Activated B cell treated with CpG ODN at 0.5 μM for 24 hours (primary cell): Measurements from ENCODE around the gene MYOZ3. TPM values are rescaled to one million over a fixed set of nuclear protein-coding genes. Genes with fewer than 3 reads are reported as not detected.

ENCODE experiments used
- ATAC-seq: fragments of 200-7000 bp; cut with Tn5 transposase; one replicate; pipeline ENCODE4 v1.10.0; 2021; ENCODE audit warnings: low read depth, mild to moderate bottlenecking, moderate library complexity
- CTCF ChIA-PET: fragments of 350-600 bp; sonication (Branson Sonifier 250); formaldehyde crosslinking; loops from one replicate; lab custom pipeline; 2021; ENCODE audit warnings: antibody characterized with exemption; lab: Charles Lee
- POLR2A ChIA-PET: fragments of 350-600 bp; sonication (Branson Sonifier 250); formaldehyde crosslinking; loops from one replicate; lab custom pipeline; 2021; ENCODE audit warnings: antibody characterized with exemption; lab: Charles Lee
- DNase-seq: peaks from one replicate; pipeline ENCODE4 v3.0.0; 2022
- H3K27ac Mint-ChIP-seq: one replicate; pipeline ENCODE4 v1.8.0; 2020; ENCODE audit warnings: mixed read lengths
- H3K27me3 Mint-ChIP-seq: one replicate; pipeline ENCODE4 v1.8.0; 2021; ENCODE audit warnings: mixed read lengths
- H3K36me3 Mint-ChIP-seq: one replicate; pipeline ENCODE4 v1.8.0; 2021; ENCODE audit warnings: low read depth, mixed read lengths
- H3K4me1 Mint-ChIP-seq: one replicate; pipeline ENCODE4 v1.8.0; 2021; ENCODE audit warnings: mixed read lengths
- H3K4me3 Mint-ChIP-seq: one replicate; pipeline ENCODE4 v1.8.0; 2020; ENCODE audit warnings: mild to moderate bottlenecking, mixed read lengths
- H3K9me3 Mint-ChIP-seq: one replicate; pipeline ENCODE4 v1.8.0; 2020; ENCODE audit warnings: mixed read lengths
- intact Hi-C: fragments of 100-400 bp; cut with micrococcal nuclease; formaldehyde crosslinking; loops from one replicate; pipeline ENCODE4 v1.15.1; 2024
- total RNA-seq: library from RNA; stranded (reverse); gene quantifications from 2 replicates; pipeline ENCODE4 v1.2.3, GENCODE V29; 2022
- TF ChIP-seq, protein P1 (sequence below): fragments of 200-600 bp; IDR thresholded peaks from one replicate; pipeline ENCODE4 v1.8.0; 2022; ENCODE audit warnings: antibody characterized with exemption, mild to moderate bottlenecking

Gene MYOZ3
- total RNA-seq, 1 donor from 2014 or later: 0.18 TPM

GRCh38 chr5:150639377-150639692 is 21.7 kb upstream of the MYOZ3 start:
- POLR2A ChIA-PET: interaction anchor here (1.0 kb wide), 1 partner anchor 15 kb away, joined by 5 read pairs; no protein-coding TSS in a partner anchor
- Mint-ChIP-seq H3K36me3 (peaks cover 2% of the 10 kb centered on the region), H3K4me3 (no peak overlapping the region), H3K27ac (no peak overlapping the region), H3K9me3 (no peaks in the 10 kb centered on the region), H3K27me3 (no peaks in the 10 kb centered on the region), H3K4me1 (no peaks in the 10 kb centered on the region)
- intact Hi-C loops: no loop called here
- TF ChIP-seq, protein P1, sequence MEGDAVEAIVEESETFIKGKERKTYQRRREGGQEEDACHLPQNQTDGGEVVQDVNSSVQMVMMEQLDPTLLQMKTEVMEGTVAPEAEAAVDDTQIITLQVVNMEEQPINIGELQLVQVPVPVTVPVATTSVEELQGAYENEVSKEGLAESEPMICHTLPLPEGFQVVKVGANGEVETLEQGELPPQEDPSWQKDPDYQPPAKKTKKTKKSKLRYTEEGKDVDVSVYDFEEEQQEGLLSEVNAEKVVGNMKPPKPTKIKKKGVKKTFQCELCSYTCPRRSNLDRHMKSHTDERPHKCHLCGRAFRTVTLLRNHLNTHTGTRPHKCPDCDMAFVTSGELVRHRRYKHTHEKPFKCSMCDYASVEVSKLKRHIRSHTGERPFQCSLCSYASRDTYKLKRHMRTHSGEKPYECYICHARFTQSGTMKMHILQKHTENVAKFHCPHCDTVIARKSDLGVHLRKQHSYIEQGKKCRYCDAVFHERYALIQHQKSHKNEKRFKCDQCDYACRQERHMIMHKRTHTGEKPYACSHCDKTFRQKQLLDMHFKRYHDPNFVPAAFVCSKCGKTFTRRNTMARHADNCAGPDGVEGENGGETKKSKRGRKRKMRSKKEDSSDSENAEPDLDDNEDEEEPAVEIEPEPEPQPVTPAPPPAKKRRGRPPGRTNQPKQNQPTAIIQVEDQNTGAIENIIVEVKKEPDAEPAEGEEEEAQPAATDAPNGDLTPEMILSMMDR: no peak
- DNase-seq (no peak), ATAC-seq (no peak)
- CTCF ChIA-PET: no interaction called here

GRCh38 chr5:150639751-150640150 is 21.3 kb upstream of the MYOZ3 start:
- ATAC-seq (no peak), DNase-seq (no peak)
- TF ChIP-seq, protein P1: no peak
- POLR2A ChIA-PET: interaction anchor here (1.0 kb wide), 1 partner anchor 15 kb away, joined by 5 read pairs; no protein-coding TSS in a partner anchor
- H3K4me1 Mint-ChIP-seq: no peaks in the 10 kb centered on the region
- intact Hi-C loops: loop anchor here (5.0 kb wide), 1 partner anchor 32 kb away; no protein-coding TSS in a partner anchor
- H3K4me3 Mint-ChIP-seq: no peak overlapping the region
- H3K27me3 Mint-ChIP-seq: no peaks in the 10 kb centered on the region
- CTCF ChIA-PET: no interaction called here
- H3K36me3 Mint-ChIP-seq: peaks cover 2% of the 10 kb centered on the region
- H3K27ac Mint-ChIP-seq: no peak overlapping the region
- no peaks in the 10 kb centered on the region for H3K9me3 Mint-ChIP-seq

- TF ChIP-seq, protein P1: no peak
- H3K9me3 Mint-ChIP-seq: no peaks in the 10 kb centered on the region
Measured at GRCh38 chr5:150640311-150641005, 20.6 kb upstream of the MYOZ3 start, which contains the start of gene SYNPO. Gene SYNPO, plus strand, starts transcription at chr5:150640660. Its CDS starts 7,616 bp downstream, at chr5:150648276.

DNA sequence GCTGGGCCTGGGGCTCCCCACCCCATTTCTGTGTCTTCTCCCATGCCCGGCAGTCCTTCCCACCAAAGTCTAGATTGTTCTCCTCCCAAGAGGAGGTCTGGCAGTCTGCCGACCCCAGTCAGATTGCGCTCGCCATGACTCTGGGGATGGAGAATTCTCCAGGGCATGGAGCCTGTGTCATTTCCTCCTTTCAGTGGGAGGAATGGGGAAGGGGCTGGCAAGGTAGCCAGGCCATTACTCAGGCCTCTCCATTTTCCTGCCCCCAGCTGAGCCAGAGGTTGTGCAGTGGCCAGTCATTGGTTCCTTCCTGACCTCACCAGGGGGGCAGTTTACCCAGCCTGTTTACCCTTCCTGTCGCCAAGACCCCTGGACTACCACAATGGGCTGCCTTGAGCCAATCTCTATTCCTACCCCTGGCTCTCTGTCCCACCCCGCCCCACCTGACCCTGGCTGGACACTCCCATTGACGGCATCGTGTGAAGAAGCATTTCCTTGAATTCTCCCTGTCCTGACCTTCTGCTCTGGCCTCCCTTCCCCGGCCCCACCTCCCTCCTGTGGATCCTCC is 20.0 kb upstream of the MYOZ3 start:
- intact Hi-C loops: loop anchor here (5.0 kb wide), 1 partner anchor 34 kb away; no protein-coding TSS in a partner anchor
- POLR2A ChIA-PET: no interaction called here
- Mint-ChIP-seq H3K4me1 (no peaks in the 10 kb centered on the region), H3K36me3 (peaks cover 2% of the 10 kb centered on the region), H3K27me3 (no peaks in the 10 kb centered on the region), H3K27ac (no peak overlapping the region), H3K9me3 (no peaks in the 10 kb centered on the region), H3K4me3 (no peak overlapping the region)
- CTCF ChIA-PET: no interaction called here
- TF ChIP-seq, protein P1: no peak
- DNase-seq: no peak
- ATAC-seq: no peak

More at GRCh38 chr5:150640311-150641005, 20.6 kb upstream of the MYOZ3 start, which contains the start of gene SYNPO:
- H3K27ac Mint-ChIP-seq: no peak within 1 kb of the TSS
- no peak within 1 kb of the TSS for H3K4me3 Mint-ChIP-seq
- H3K27me3 Mint-ChIP-seq: no peaks in the 10 kb centered on the region
- no peaks in the 10 kb centered on the region for H3K4me1 Mint-ChIP-seq
- DNase-seq (no peak), ATAC-seq (no peak)
- ChIA-PET POLR2A (no interaction called here), CTCF (no interaction called here)
- H3K36me3 Mint-ChIP-seq: peaks cover 2% of the 10 kb centered on the region
- intact Hi-C loops: loop anchor here (5.0 kb wide), 1 partner anchor 33 kb away; no protein-coding TSS in a partner anchor
